ENCODE measurements around the gene CETP. TPM values are rescaled to one million over a fixed set of nuclear protein-coding genes. Genes with fewer than 3 reads are reported as not detected.

Gene CETP
- total and polyA plus RNA-seq, 9 of the 15 experiments (the other 6 are each of a cell fraction or from before 2014, with no cell fraction given) = 0.07 to 0.11 TPM; not detected in 7

GRCh38 chr16:56980792-56981724 is 19.3 kb downstream of the CETP start:
- Histone ChIP-seq H3K79me2 (ENCODE audit: control insufficient read depth, insufficient read depth, low read length) (no peaks in the 10 kb centered on the region), H3K9me1 (ENCODE audit: control insufficient read depth, insufficient read depth, low read length) (no peaks in the 10 kb centered on the region), H4K20me1 (replicated peaks; ENCODE audit: control insufficient read depth, insufficient read depth, low read length) (no peaks in the 10 kb centered on the region), H2AFZ (ENCODE audit: low read depth, low read length) (no peak overlapping the region), H3K4me1 (replicated peaks in 1 of 2; ENCODE audit: control insufficient read depth in 2 of 2, insufficient read depth in 2 of 2, low read length in 2 of 2) (no peaks in the 10 kb centered on the region; a peak in 1 of 5 replicates), H3K9ac (ENCODE audit: insufficient read depth in 1 of 2, low read depth in 2 of 2, low read length in 2 of 2) (no peak overlapping the region), H3K27ac (ENCODE audit: extremely low read depth, low read depth, low read length) (no peak overlapping the region), H3K4me2 (ENCODE audit: insufficient read depth, low read length) (no peak overlapping the region), H3K4me3 (no peak overlapping the region), H3K9me3 (replicated peaks; ENCODE audit: control insufficient read depth, insufficient read depth, low read depth, low read length) (peaks cover 2% of the 10 kb centered on the region), H3K36me3 (ENCODE audit: control insufficient read depth, insufficient read depth, low read length) (no peaks in the 10 kb centered on the region), H3K27me3 (ENCODE audit: control insufficient read depth in 2 of 2, insufficient read depth in 2 of 2, low read length in 2 of 2) (peaks cover 23 to 64% of the 10 kb centered on the region in 2 experiments; a peak in 4 of 5 replicates)
- no peak for DNase-seq (ENCODE audit: extremely low read depth in 1 of 4, low spot score in 3 of 4)
- no TSS peak for BruUV-seq (replicated peaks)
- in situ Hi-C loops (cut with MboI) (no loop called here), intact Hi-C loops (cut with micrococcal nuclease) (no loop called here)
- WGBS (ENCODE audit: insufficient coverage, low coverage, missing lambda C conversion rate) = 3% methylated on average over 14 of the region's 16 CpGs
- no peak for FAIRE-seq
- ATAC-seq = no peak
- TF ChIP-seq KAT8 (IDR thresholded peaks at IDR 0.05; ENCODE audit: low read depth) (no peak), BCOR (IDR thresholded peaks at IDR 0.05) (no peak), ZFP36 (IDR thresholded peaks at IDR 0.05; ENCODE audit: low read depth, low read length, partially characterized antibody) (no peak), PCBP1 (IDR thresholded peaks at IDR 0.05; ENCODE audit: low read depth, low read length, poor library complexity, severe bottlenecking) (no peak)
- POLR2A ChIA-PET = interaction anchor here (0.6 kb wide), 1 partner anchor 85 kb away, joined by 3 read pairs; no protein-coding TSS in a partner anchor
- CTCF ChIA-PET (ENCODE audit: low intra/inter-chr PET ratio) = no interaction called here

All from K562 (cell line).